K562 (cell line): ENCODE data around the gene TMSB4X. TPM values are rescaled to one million over a fixed set of nuclear protein-coding genes. Genes with fewer than 3 reads are reported as not detected.

Source experiments
- CBX1 ChIP-seq: sonication (generic); IDR thresholded peaks from 2 replicates; pipeline ENCODE4 v1.6.1; 2016; ENCODE audit warnings: antibody characterized with exemption, low read depth, mild to moderate bottlenecking
- CEBPG ChIP-seq, 3 experiments: fragments of 200-800 bp in 1 of 3; sonication (Bioruptor generic) in 1 of 3; sonication (generic) in 1 of 3; formaldehyde crosslinking in 1 of 3; IDR thresholded peaks in 2 of 3; conservative IDR thresholded peaks in 1 of 3; 2 replicates each; pipeline versions ENCODE4 v1.6.1 to v1.8.0; 2016 to 2022; ENCODE audit warnings: missing compliant biosample characterization in 2 of 3, missing genetic modification characterization in 2 of 3, mild to moderate bottlenecking in 1 of 3, missing genetic modification reagents in 1 of 3
- SMAD4 ChIP-seq: fragments of 250-450 bp; sonication (Bioruptor Pico); conservative IDR thresholded peaks from 2 replicates; pipeline ENCODE4 v1.8.0; 2021; ENCODE audit warnings: inconsistent platforms, mild to moderate bottlenecking, moderate library complexity
- TCF15 ChIP-seq: fragments of 250-450 bp; sonication (Bioruptor Pico); IDR thresholded peaks from 2 replicates; pipeline ENCODE4 v1.8.0; 2022; ENCODE audit warnings: moderate library complexity, mild to moderate bottlenecking, inconsistent platforms
- THAP12 ChIP-seq: fragments of 250-450 bp; sonication (Bioruptor Pico); IDR thresholded peaks from 2 replicates; pipeline ENCODE4 v1.9.0; 2021; ENCODE audit warnings: mild to moderate bottlenecking, inconsistent platforms
- TRIM28 ChIP-seq: fragments of 450-650 bp; IDR thresholded peaks from 2 replicates; pipeline ENCODE4 v1.6.1; 2017
- ZBTB49 ChIP-seq: sonication (generic); formaldehyde crosslinking; IDR thresholded peaks from 2 replicates; pipeline ENCODE4 v1.8.0; 2022; ENCODE audit warnings: missing genetic modification reagents, mild to moderate bottlenecking, borderline replicate concordance
- ZNF408 ChIP-seq: fragments of 250-450 bp; sonication (Bioruptor Pico); IDR thresholded peaks from 2 replicates; pipeline ENCODE4 v1.4.0; 2020; ENCODE audit warnings: low read depth, mild to moderate bottlenecking, moderate library complexity
- ZNF57 ChIP-seq: fragments of 450-650 bp; formaldehyde crosslinking; IDR thresholded peaks from 2 replicates; pipeline ENCODE4 v1.4.0; 2020; ENCODE audit warnings: mild to moderate bottlenecking, moderate library complexity
- ZNF707 ChIP-seq: fragments of 250-450 bp; sonication (Bioruptor Pico); conservative IDR thresholded peaks from 2 replicates; pipeline ENCODE4 v1.8.0; 2022; ENCODE audit warnings: inconsistent platforms, mild to moderate bottlenecking, moderate library complexity
- polyA plus RNA-seq, 8 experiments: library from polyadenylated mRNA; depleted of rRNA in 4 of 8; stranded (reverse) in 5 of 8; unstranded in 3 of 8; fragments of >200 nt; fragmentation: Nextera tagmentation in 2 of 8; fragmentation: Illumina TruSeq in 1 of 8; extraction: Ambion mirVana in 2 of 8; extraction: Trizol in 1 of 8; gene quantifications; 2 replicates each; pipeline versions ENCODE4 v1.2.1 to v1.2.3, GENCODE V29; 2011 to 2014; ENCODE audit warnings: inconsistent platforms in 1 of 8, missing spikeins in 1 of 8
- total RNA-seq, 7 experiments: library from RNA; depleted of rRNA in 6 of 7; stranded (reverse); fragments of >200 nt in 6 of 7; fragmentation: Illumina TruSeq in 2 of 7; extraction: Trizol in 2 of 7; gene quantifications; 2 replicates each; pipeline versions ENCODE4 v1.2.1 to v1.2.3, GENCODE V29; 2011 to 2021; ENCODE audit warnings: low replicate concordance in 1 of 7
- TF ChIP-seq, protein P1 (sequence below): fragments of 250-450 bp; sonication (Bioruptor Pico); IDR thresholded peaks from 2 replicates; pipeline ENCODE4 v1.4.0; 2020
- TF ChIP-seq, protein P2 (sequence below): fragments of 250-450 bp; sonication (Bioruptor Pico); IDR thresholded peaks from 2 replicates; pipeline ENCODE4 v1.5.0; 2022; ENCODE audit warnings: mild to moderate bottlenecking

TMSB4X gene
- total and polyA plus RNA-seq, 9 of the 15 experiments (the other 6 are each of a cell fraction or from before 2014, with no cell fraction given) = 1,035 to 2,035 (median 1,529) TPM

GRCh38 chrX:12962041-12962504 lies 12.8 kb upstream of the TMSB4X start (continued):
- no peak for TF ChIP-seq ZBTB49
- no peak for TF ChIP-seq TCF15 (CRISPR knock-in tag)
- TF ChIP-seq THAP12 (CRISPR knock-in tag) = no peak
- no peak for TF ChIP-seq ZNF707 (CRISPR knock-in tag)
- TF ChIP-seq CBX1 = no peak
- no peak for TF ChIP-seq CEBPG (CRISPR knock-in tag; IDR thresholded peaks at IDR 0.05)
- TF ChIP-seq CEBPG (tag; conservative IDR thresholded peaks at IDR 0.05 in 1 of 2, IDR thresholded peaks at IDR 0.05 in 1 of 2) = no peak
- no peak for TF ChIP-seq ZNF57 (CRISPR knock-in tag)
- no peak for TF ChIP-seq TRIM28
- TF ChIP-seq SMAD4 (CRISPR knock-in tag) = peak; percentile 85
- TF ChIP-seq, protein P1, sequence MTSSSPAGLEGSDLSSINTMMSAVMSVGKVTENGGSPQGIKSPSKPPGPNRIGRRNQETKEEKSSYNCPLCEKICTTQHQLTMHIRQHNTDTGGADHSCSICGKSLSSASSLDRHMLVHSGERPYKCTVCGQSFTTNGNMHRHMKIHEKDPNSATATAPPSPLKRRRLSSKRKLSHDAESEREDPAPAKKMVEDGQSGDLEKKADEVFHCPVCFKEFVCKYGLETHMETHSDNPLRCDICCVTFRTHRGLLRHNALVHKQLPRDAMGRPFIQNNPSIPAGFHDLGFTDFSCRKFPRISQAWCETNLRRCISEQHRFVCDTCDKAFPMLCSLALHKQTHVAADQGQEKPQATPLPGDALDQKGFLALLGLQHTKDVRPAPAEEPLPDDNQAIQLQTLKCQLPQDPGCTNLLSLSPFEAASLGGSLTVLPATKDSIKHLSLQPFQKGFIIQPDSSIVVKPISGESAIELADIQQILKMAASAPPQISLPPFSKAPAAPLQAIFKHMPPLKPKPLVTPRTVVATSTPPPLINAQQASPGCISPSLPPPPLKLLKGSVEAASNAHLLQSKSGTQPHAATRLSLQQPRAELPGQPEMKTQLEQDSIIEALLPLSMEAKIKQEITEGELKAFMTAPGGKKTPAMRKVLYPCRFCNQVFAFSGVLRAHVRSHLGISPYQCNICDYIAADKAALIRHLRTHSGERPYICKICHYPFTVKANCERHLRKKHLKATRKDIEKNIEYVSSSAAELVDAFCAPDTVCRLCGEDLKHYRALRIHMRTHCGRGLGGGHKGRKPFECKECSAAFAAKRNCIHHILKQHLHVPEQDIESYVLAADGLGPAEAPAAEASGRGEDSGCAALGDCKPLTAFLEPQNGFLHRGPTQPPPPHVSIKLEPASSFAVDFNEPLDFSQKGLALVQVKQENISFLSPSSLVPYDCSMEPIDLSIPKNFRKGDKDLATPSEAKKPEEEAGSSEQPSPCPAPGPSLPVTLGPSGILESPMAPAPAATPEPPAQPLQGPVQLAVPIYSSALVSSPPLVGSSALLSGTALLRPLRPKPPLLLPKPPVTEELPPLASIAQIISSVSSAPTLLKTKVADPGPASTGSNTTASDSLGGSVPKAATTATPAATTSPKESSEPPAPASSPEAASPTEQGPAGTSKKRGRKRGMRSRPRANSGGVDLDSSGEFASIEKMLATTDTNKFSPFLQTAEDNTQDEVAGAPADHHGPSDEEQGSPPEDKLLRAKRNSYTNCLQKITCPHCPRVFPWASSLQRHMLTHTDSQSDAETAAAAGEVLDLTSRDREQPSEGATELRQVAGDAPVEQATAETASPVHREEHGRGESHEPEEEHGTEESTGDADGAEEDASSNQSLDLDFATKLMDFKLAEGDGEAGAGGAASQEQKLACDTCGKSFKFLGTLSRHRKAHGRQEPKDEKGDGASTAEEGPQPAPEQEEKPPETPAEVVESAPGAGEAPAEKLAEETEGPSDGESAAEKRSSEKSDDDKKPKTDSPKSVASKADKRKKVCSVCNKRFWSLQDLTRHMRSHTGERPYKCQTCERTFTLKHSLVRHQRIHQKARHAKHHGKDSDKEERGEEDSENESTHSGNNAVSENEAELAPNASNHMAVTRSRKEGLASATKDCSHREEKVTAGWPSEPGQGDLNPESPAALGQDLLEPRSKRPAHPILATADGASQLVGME (CRISPR knock-in tag) = peak; percentile 81; the same call in 1 of the 2 replicates
- no peak for TF ChIP-seq ZNF408
- TF ChIP-seq, protein P2, sequence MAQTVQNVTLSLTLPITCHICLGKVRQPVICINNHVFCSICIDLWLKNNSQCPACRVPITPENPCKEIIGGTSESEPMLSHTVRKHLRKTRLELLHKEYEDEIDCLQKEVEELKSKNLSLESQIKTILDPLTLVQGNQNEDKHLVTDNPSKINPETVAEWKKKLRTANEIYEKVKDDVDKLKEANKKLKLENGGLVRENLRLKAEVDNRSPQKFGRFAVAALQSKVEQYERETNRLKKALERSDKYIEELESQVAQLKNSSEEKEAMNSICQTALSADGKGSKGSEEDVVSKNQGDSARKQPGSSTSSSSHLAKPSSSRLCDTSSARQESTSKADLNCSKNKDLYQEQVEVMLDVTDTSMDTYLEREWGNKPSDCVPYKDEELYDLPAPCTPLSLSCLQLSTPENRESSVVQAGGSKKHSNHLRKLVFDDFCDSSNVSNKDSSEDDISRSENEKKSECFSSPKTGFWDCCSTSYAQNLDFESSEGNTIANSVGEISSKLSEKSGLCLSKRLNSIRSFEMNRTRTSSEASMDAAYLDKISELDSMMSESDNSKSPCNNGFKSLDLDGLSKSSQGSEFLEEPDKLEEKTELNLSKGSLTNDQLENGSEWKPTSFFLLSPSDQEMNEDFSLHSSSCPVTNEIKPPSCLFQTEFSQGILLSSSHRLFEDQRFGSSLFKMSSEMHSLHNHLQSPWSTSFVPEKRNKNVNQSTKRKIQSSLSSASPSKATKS (CRISPR knock-in tag) = no peak
